ENCODE results near the gene COPZ2.
"Not testable (repeated sequence)": the region's sequence is repeated elsewhere in the genome, so short reads cannot be mapped to it uniquely, and the experiment has no call there.

COPZ2 gene

DNA sequence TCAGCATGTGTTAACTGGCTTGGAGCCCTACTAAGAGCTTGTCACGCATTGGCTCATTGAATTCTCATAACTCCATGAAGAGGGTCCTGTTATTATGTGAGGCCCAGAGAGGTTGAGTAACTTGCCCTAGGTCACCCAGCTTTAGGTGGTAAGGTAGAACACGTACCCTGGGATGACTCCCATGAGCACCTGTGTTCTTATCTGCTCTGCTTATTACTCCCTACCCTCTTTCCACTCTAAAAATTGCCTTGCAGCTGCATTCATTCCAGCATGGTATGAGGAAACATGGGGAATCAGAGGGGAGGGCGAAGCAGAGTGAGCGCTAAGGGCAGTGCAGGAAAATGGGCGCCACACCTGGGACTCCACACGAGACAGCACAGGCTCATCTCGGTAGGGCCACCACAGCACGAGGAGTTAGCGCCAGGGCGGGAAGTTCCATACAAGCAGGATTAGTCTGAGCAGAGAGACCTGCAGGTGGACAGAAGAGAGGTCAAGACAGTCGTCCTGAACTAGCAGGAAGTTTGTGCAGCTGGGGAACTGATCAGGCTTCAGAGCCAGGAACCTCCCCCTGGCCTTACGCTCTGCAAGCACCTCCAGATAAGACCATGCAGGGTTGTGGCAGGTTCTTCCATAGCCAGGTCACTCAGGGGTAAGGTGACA is 10.1 kb downstream of the COPZ2 start:
- no peak for DNase-seq

DNA sequence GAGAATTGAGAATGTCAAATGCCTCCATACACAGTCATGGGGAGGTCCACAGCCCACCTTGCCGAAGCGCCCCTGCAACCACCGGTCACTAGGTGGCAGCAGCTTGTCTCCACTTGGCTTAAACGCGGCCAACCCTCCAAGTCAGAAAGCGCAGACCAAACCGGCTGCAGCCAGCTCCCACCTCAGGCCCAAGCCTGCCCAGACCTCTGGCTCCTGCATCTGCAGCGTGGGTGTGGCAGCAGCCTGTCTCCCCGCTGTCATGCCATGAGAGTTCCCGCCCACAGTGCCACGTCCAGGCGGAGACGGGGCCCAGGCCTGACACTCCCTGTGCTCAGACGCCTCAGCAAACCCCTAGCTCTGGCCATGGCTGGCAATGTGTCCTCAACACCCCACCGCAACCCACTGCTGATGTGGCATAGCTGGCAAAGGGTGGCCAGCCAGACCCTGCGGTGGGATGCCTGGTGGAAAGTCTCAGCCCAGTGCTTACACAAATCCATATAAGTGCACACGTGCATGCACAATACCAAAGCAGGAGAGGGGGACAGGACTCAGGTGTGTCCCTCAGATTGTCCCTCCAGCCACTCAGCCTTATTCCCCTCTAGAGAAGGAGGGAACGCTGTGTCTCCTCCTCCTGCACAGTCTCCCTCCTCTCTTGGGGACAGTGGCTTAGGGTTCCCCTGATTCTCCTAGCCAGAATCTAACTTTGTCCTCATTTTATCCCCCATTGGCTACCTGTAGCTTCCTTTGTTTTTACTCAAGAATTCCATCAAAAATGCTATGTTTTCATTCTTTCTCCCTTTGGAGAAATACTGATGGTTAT is 10.9 kb downstream of the COPZ2 start:
- DNase-seq, result peak; percentile 67

DNA sequence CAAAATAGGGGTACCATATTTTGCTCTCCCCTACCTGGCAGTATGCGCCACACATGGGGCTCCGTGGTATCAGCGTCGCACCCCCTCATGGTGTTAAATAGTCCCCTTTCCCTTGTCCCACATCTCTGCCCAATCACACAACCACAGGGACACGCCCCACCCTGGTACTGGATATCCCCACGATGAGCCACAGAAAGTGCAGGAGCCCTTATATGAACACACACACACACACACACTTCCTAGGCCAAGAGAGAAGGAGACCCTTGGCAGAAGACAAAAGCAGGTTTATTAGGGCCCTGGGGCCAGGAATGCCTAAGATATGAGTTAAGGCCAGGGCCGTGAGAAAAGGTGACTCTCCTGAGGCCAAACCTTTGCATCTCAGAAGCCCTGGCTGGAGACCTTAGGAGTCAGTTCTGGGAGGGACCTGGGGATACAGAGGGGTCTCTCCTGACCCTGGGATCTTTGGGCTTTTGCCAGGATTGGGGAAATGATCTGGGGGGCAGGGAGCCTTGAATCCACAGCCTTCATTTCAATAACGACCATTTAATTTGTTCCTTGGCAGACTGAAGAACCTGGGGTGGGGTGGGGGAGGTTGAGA is 11.6 kb downstream of the COPZ2 start:
- DNase-seq, result no peak

DNA sequence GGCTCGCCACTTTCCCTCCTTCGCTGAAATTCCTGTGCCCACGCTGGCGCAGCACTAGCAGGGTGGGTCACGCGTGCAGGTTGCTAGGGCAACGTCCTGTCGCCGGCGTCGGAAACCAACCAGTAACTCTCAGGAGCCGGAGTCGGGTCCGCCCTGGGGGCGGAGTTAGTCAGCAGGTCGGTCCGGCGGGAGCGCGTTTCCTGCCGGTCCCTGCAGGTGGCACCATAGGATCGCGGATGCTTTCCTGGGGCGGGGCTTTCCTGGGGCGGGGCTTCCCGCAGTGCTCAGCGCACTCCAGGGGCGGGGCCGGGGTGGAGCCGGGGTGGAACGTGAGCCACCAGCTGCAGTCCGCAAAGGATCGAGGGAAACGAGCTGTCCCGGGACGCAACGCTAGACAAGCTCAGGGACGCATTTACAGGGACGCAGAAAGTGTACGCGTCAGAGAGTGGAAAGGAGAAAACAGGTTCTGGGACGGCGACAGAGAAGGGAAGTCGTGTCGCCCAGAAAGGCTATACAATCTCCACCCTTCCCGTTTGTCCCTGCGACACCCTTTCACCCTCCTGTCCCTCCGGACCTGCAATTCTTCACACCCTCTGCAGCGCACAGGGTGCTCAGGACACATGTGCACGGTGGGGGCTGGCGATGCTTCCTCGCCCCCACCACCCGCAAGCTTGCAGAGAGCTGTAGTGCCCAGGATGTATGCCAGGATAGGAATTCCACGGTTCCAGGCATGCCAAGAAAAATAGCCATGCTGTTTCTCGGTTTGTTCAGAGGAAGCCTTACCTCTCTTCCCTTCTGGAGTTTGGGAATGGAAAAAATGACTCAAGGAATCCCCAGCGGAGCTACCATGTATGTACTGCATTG is 12.3 kb downstream of the COPZ2 start:
- peak; percentile 98 for DNase-seq

DNA sequence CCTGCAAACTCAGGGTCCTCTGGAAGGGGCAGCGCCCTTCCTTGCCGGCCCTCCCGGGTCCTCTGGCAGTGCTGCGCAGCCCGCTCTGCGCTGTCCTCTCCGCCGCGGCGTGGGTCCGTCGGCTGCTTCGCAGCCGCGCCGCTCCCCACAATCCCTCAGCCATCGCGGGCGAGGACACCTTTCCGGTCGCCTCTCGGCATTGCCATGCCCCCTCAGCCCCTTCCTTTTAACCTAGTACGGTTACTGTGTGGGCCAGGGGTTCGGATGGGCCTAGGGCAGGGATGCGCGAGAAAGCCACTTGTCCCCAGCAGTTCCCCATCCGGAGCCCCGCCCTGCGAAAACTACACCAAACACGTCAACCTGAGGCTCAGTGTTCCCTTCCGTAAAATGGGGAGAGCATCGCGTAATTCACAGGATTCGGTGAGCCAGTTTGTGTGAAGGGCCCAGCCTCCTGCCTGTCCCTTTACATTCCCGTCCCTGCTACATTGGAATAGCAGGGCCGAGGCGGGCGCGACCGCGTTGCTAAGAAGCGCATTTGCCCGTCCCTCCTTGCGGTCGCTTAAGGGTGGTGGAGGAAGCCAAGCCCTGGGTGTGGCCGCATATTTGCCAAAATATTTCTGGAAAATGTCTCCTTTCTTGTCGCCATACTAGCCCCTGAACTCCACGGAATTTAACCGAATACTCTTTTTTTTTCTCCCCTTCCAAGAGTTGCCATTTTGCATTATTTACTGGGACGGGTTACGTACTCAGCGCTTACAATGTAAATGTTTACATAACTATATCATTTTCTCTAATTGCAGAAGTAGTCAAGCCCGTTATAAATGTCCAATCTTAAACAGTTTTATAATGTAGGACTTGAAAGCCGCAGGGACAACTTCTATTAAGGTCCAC is 13.2 kb downstream of the COPZ2 start:
- DNase-seq, result peak; percentile 42

DNA sequence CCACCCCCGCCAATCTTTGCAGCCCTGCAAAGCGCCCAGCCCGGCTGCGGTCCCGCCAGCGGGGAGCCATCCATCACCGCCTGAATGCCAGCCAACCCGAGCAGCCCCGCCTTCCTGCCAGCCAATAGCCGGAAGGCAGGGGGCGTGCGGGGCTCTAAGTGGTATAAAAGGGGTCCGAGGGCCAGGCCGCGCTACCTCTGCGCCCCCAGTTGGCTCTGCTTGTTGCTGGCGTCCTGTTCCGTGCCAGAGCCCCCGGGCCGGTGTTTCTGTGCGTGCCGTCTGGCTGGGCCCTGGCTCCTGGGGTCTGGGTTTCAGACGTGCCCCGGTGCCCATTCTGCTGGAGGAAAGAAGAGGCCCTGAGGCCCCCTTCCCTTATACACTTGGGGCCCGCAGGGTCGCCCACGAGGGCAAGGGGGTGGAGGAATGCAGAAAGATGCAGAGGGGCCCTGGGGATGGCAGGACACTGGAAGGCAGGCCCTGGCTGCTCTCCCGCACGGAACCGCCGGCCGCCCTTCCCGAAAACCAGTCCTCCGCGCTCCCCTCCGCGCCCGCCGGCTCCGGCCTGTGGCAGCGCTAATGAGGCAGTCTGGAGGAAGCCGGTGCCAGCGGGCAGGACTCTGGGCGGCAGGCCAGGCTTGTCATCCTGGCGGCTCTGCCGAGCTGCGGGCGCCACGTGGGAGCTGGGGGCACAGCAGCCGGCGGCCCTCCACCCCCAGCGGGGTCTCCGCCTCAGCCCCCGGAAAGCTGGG is 14.0 kb downstream of the COPZ2 start:
- DNase-seq, result peak; percentile 34

DNA sequence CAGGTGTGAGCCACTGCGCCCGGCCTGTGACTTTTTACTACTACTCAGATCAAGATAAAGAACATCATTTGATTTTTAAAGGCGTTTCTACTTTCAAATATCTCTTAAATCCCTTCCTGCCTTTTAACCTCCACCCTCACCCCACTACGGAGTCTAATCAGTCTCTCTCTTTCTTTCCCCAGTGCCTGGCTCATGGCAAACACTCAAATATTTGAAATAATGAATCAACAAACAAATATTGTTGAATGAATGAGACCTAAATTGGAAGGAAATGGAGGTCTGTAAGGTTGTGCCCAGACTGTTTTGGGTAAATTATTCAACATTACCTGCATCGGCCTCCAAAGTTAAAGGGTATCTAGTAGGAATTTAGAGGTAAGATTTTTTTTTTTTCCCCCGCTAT is 14.7 kb downstream of the COPZ2 start:
- no peak for DNase-seq

DNA sequence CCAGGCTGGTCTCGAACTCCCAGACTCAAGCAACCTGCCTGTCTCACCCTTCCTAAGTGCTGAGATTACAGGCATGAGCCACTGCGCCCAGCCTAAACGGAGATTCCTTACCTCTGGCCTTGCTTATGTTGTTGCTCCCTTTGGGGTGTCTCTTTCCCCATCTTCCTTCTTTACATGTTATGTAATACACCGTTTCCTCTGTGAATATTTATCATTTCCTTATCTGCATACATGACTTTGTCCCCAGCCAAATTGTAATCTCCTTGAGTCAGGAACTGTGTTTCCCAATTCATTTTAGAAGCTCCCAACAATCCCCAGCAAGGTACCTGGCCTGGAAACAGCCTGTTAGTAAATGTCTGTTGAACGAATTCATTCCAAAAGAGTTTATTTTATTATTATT is 15.7 kb downstream of the COPZ2 start:
- no peak for DNase-seq

DNA sequence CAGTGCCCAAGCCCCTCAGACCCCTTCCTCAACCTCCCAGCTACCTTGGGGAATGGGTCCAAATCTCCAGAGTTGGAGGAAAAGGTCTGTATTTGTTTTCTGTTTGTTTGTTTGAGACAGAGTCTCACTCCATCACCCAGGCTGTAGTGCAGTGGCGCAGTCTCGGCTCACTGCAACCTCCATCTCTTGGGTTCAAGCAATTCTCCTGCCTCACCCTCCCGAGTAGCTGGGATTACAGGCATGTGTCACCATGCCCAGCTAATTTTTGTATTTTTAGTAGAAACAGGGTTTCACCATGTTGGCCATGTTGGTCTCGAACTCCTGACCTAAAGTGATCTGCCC is 19.8 kb downstream of the COPZ2 start:
- DNase-seq, result not testable (repeated sequence)

DNA sequence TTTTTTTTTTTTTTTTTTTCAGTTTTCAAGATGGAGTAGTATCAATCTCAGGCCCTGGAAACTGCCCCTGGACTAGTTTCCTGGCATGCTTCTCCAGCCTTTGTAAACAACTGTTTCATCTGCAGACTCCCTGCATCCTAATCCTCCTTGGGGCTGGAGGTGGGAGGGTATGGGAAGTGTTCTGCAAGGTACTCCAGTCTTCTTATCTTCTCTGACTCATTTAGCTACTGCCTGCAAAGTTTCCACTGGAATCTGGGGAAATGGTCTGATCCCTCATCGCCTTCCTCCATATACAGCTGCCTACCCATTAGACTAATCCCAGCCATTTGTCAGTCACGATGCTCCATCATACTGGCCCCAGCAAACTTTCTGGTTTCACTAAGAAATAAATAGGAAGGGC is 21.5 kb downstream of the COPZ2 start:
- DNase-seq, result no peak

DNA sequence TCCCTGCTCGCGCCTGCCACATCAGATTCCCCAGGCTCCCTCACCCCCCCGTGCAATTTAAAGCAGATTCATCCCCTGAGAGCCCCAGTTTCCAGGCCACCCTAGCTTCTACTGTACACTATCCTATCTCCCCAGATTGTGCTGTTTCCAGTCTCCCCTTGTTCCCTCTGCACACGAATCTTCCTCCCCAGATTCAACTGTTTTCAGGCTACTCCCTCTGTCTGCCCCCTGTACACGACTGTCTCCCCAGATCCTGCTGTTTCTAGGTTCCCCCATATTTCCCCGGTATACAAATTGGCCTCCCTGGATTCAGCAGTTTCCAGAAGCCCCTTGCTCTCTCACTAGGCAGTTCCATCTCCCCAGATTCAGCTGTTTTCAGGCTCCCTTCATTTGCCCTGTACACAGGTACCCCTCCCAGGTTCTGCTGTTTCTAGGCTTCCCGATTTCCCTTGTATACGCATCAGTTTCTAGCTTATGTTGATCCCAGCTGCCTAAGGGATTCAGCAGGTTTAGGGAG is 22.9 kb downstream of the COPZ2 start:
- no peak for DNase-seq

DNA sequence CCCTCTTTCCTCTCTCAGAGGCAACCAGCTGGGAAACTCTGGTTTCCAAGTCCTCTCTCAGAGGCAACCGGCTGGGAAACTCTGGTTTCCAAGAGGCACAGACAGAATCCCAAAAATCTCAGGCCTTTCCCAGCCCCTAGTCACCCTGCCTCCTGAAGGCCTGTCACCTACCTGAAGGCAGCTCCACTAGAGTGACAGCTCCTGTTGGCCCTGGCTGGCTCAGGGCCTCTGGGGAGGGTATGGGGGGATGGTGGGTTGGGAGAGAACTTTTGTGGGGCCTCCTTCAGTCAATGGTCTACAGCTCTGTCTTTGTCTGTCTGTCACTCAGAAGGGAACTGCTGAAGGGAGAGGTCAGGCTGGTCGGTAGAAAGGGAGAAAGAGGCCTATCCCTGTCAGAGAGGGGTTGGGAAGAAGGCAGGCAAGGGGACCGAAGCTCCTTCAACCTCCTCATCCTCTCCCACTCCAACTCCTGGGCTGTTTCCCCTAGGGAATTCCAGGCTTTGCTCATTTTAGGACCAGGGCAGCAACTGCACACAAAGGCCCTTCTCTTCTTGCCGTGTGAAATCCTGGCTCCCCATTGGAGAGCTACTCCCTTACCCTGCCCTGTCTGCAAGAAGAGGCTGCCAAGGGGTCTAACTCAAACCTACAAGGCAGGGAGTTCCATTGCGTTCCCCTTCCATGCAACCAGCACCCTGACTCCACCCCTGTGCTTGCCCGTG is 23.6 kb downstream of the COPZ2 start:
- no peak for DNase-seq

DNA sequence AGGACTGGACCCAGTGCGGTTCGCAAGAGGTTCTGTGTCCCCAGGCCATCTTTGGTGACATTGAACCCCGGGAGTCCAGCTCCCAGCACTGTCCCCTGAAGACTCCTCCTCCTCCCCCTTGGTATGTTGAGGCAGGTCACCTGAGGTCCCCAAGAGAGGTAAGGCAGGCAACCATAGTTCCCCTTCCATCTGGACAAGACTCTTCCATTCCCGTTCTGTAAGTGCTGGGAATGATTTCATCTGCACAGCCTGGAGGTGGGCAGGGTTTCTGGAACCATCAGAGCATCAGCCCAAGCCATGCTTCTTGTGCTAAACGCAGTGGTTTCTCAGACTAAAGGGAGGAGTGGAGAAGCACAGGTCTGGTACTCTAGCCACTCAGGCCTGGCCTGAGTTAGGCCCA is 24.9 kb downstream of the COPZ2 start:
- no peak for DNase-seq

DNA sequence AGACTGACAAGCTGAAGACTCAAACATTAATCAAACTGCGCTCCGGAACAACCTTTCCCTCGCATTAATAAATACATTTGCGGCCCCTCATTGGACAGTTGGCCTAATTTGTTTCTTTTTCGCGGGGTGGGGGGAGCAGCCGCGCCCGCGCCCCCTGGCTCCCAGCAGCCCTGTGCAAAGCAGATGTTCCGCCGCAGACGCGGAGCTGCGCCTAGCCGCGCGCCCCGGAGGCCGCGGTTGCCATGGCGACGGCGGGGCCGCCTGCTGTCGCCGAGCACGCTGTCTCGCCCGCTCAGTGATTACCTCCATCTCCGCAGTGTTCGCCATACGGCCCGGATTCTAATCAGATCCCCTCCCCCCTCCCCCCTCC is 25.5 kb downstream of the COPZ2 start:
- peak; percentile 64 for DNase-seq

DNA sequence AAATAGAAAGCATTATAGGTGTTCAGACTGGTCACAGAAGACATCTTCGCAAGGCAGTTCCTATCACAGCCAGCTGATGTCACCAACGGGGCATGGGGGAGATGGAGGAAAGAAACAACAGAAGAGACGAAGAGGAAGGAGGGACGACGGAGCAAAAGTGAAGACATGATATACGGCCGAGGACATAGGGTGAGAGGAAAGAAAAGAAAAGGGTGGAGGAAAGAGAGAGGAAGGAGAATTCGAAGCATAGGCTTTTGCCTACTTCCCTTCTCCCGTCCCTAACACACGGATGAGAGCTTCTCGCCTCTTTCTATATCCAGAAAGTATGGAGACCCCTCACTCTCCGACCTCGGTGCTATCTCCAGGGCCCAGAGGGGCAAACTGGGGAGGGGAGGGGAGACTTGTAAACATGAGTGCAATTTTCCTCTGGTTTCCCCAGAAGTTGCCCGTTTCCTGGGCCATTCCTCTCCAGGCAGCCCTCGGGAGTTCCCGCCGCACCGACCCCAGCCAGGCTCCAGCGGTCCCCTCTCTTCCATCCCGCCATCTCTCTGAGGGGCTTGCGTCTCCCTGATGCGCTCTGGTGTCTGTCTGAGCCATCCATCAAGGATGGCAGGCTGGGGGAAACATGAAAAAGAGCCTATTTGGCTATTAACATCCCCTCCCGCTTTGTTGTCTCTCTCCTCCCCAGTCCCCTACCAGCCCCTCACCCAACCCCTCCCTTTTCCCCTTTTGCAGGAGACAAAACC is 26.0 kb downstream of the COPZ2 start:
- DNase-seq, result peak; percentile 42

DNA sequence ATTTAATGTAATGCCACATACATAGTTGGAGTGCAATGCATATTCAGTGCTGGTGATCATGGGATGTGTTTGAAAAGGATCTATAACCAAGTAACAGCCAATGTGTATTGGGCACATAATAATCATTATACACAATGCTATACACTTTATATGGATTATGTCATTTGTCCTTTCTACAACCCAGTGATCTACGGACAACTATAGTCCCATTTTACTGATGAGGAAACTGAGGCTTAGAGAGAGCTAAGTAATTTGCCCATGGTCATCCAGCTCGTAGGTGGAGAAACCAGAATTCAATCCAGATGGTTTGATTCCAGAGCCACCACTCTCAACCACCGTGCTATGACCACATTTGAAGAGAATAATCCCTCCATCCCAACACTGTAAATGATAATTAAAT is 27.4 kb downstream of the COPZ2 start:
- no peak for DNase-seq

DNA sequence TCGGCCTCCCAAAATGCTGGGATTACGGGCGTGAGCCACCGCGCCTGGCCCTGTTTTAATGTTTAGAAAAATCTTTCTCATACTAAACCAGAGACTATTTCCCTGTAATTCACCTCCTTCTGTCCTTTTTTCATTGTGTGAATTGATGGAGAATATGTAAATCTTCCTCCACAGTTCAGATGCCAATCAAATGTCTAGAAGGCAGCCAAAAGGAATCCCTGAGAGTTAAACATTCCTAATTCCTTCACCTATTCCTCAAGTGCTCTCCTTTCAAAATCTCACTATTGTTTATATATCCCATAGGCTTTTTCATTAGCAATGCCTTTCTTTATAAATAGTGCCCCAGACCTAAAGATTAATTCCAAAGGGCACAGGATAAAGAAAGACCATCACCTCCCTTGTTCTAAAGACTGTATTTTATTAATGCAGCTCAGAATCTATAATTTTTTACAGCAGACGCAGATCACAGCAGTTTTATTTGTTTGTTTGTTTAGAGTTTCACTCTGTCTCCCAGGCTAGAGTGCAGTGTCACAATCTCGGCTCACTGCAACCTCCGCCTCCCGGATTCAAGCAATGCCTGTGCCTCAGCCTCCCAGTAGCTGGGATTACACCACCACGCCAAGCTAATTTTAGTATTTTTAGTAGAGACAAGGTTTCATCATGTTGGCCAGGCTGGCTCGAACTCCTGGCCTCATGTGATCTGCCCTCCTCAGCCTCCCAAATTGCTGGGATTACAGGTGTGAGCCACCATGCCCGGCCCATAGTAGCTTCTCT is 30.5 kb downstream of the COPZ2 start:
- no peak for DNase-seq

DNA sequence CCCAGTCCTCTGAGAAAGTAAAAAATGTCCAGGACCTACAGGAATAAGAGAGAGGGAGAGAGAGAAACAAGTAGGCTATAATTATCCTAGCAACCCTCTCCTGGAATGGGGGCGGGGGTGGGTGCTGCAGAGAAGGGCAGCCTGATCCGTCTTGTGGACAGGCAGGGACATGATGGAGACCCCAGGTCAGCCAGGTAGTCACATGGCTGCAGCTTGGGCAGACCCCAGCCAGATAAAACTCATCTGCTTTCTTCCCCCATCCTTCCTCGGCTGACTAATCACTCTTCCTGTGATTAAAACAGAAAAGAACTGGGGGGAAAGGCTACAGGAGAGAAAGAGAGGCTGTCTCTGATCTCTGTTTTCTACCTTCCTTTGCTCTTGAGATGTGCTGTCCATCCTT is 32.6 kb downstream of the COPZ2 start:
- DNase-seq, result no peak

Data from activated CD4-positive, alpha-beta T cell treated with anti-CD3 and anti-CD28 coated beads, Interleukin-2, amount 50 U/mL, for 1 hour (primary cell).